ENCODE results near the gene VPS33A. TPM values are rescaled to one million over a fixed set of nuclear protein-coding genes. Genes with fewer than 3 reads are reported as not detected.
A peak's percentile ranks its signal among the peaks of the same experiment; 100 is the strongest.

Gene VPS33A
- total and polyA plus RNA-seq, 2 of the 13 experiments (the other 11 are each of a cell fraction or from before 2014, with no cell fraction given), result 11.0 to 43.6 TPM

DNA sequence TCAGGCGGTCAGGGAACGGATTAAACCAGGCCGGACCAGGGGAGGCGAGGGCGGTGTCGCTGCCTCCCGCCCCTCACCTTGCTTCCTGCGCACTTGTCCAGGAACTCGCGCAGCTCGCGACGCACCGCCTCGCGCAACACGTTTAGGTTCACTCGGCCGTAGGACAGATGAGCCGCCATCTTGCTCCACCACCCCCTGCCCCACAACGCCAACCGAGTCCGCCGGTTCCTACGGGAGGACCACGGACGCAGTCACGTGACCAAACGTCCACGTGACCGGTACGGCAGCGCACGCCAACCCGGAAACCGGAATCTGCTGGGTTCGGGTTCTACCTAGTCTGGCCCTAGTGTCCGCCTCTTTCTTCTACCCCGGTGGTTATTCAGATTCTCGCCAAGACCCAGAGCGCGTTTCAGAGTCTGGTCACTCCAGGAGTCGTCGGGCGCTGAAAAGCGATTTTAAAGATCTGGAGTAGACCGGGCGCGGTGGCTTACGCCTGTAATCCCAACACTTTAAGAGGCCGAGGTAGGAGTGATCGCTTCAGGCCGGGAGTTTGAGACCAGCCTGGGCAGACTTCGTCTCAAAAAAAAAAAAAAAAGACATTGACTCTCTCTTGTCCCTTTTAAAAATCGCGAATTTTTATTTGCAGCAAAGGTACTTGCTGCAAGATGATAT is at the start of gene VPS33A (continued):
- no peak; the same call in 1 of the 2 replicates for TF ChIP-seq ZNF615 (CRISPR knock-in tag; IDR thresholded peaks at IDR 0.05; ENCODE audit: borderline replicate concordance)
- TF ChIP-seq ZNF879 (CRISPR knock-in tag; IDR thresholded peaks at IDR 0.05), result no peak
- no peak for TF ChIP-seq PAWR (CRISPR knock-in tag; IDR thresholded peaks at IDR 0.05; ENCODE audit: borderline replicate concordance)
- TF ChIP-seq FOXO1 (CRISPR knock-in tag; IDR thresholded peaks at IDR 0.05), result no peak; the same call in none of the 2 replicates
- no peak for TF ChIP-seq RBM22 (optimal IDR thresholded peaks at IDR 0.05; ENCODE audit: low read length)
- TF ChIP-seq EED (CRISPR knock-in tag; IDR thresholded peaks at IDR 0.05), result peak; percentile 69
- peak; percentile 52 for TF ChIP-seq NFYB (CRISPR knock-in tag; IDR thresholded peaks at IDR 0.05)
- no peak; the same call in 1 of the 2 replicates for TF ChIP-seq STAT5B (CRISPR knock-in tag; IDR thresholded peaks at IDR 0.05)
- TF ChIP-seq DPF2 (CRISPR knock-in tag; IDR thresholded peaks at IDR 0.05; ENCODE audit: borderline replicate concordance, low read depth), result no peak
- peak; percentile 38; the same call in 1 of the 2 replicates for TF ChIP-seq HNF4G (IDR thresholded peaks at IDR 0.05; ENCODE audit: borderline replicate concordance, low read depth, low read length)
- TF ChIP-seq HNF4G (CRISPR knock-in tag; IDR thresholded peaks at IDR 0.05; ENCODE audit: borderline replicate concordance, low read depth), result peak; percentile 74
- TF ChIP-seq AGO1 (IDR thresholded peaks at IDR 0.05; ENCODE audit: low read depth, low read length, poor library complexity, severe bottlenecking), result no peak
- TF ChIP-seq KIAA2018 (CRISPR knock-in tag; IDR thresholded peaks at IDR 0.05; ENCODE audit: borderline replicate concordance), result no peak
- TF ChIP-seq SRSF1 (optimal IDR thresholded peaks at IDR 0.05; ENCODE audit: low read depth, low read length), result peak; percentile 72
- TF ChIP-seq FLYWCH1 (CRISPR knock-in tag; IDR thresholded peaks at IDR 0.05), result no peak
- peak; percentile 70 for TF ChIP-seq ZSCAN25 (CRISPR knock-in tag; IDR thresholded peaks at IDR 0.05)
- peak; percentile 88; the same call in 1 of the 2 replicates for TF ChIP-seq ZNF556 (CRISPR knock-in tag; IDR thresholded peaks at IDR 0.05; ENCODE audit: borderline replicate concordance)
- TF ChIP-seq, protein P1, sequence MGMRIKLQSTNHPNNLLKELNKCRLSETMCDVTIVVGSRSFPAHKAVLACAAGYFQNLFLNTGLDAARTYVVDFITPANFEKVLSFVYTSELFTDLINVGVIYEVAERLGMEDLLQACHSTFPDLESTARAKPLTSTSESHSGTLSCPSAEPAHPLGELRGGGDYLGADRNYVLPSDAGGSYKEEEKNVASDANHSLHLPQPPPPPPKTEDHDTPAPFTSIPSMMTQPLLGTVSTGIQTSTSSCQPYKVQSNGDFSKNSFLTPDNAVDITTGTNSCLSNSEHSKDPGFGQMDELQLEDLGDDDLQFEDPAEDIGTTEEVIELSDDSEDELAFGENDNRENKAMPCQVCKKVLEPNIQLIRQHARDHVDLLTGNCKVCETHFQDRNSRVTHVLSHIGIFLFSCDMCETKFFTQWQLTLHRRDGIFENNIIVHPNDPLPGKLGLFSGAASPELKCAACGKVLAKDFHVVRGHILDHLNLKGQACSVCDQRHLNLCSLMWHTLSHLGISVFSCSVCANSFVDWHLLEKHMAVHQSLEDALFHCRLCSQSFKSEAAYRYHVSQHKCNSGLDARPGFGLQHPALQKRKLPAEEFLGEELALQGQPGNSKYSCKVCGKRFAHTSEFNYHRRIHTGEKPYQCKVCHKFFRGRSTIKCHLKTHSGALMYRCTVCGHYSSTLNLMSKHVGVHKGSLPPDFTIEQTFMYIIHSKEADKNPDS (CRISPR knock-in tag; IDR thresholded peaks at IDR 0.05), result 0 out of 2 replicates have a peak, but pooled peaks have one; percentile 45

Measured in HepG2 (cell line).